ENCODE measurements around the gene TAPBPL.

DNA sequence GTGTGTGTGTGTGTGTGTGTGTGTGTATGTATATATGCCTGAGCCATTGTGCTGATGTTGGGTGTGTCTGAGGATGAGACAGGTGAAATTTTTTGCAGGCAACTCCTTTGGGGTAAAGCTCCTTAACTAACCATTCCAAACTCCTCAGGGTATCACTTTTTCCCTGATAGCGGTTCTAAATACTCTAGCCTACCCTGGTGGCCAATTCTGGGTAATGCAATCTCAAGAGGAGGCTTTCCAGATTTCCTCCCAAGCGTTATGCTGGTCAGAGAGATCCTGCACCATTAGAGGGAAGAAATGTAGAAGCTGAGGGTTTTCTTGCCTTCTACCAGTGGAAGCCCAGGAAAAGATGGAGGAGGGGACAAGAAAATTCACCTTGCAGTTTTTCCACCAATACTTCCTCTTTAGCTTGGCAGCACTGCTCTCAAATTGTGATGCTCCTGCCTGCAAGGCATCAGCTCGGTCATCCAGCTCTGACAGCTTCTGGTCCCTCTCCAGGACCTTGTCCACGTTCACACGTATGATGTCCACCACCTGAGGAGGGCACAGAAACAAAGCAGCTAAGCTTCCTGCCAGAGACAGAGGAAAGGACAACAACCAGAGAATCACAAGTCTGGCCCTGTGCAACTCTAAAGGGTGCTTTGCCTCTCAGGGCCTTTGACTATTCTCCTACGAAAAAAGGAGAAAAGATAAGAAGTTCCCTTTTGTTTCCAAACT lies 13.8 kb downstream of the TAPBPL start:
- TF ChIP-seq TCF4 (CRISPR knock-in tag; IDR thresholded peaks at IDR 0.05; ENCODE audit: borderline replicate concordance): no peak
- TF ChIP-seq CSDC2 (CRISPR knock-in tag; IDR thresholded peaks at IDR 0.05): no peak
- TF ChIP-seq, protein P1, sequence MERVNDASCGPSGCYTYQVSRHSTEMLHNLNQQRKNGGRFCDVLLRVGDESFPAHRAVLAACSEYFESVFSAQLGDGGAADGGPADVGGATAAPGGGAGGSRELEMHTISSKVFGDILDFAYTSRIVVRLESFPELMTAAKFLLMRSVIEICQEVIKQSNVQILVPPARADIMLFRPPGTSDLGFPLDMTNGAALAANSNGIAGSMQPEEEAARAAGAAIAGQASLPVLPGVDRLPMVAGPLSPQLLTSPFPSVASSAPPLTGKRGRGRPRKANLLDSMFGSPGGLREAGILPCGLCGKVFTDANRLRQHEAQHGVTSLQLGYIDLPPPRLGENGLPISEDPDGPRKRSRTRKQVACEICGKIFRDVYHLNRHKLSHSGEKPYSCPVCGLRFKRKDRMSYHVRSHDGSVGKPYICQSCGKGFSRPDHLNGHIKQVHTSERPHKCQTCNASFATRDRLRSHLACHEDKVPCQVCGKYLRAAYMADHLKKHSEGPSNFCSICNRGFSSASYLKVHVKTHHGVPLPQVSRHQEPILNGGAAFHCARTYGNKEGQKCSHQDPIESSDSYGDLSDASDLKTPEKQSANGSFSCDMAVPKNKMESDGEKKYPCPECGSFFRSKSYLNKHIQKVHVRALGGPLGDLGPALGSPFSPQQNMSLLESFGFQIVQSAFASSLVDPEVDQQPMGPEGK (CRISPR knock-in tag; IDR thresholded peaks at IDR 0.05; ENCODE audit: borderline replicate concordance): no peak
- TF ChIP-seq CREB5 (CRISPR knock-in tag; IDR thresholded peaks at IDR 0.05; ENCODE audit: low read depth): no peak
